Breast epithelium (tissue), 4 donors: ENCODE measurements around the gene NEMP1. TPM values are rescaled to one million over a fixed set of nuclear protein-coding genes. Genes with fewer than 3 reads are reported as not detected.

Source experiments
- DNase-seq, 2 donors: peaks; one replicate each; pipeline ENCODE4 v3.0.0-alpha.2; 2019; ENCODE audit warnings: low spot score in 2 of 2
- H3K27ac ChIP-seq, 2 donors: fragments of 200-600 bp; sonication (generic) in 1 of 2; one replicate each; pipeline ENCODE4 v1.5.1; 2016 to 2019; ENCODE audit warnings: mild to moderate bottlenecking in 1 of 2
- H3K27me3 ChIP-seq, 2 donors: fragments of 200-600 bp; sonication (generic) in 1 of 2; one replicate each; pipeline versions ENCODE4 v1.5.1 to v1.6.0; 2017 to 2019; ENCODE audit warnings: control low read depth in 1 of 2, mild to moderate bottlenecking in 1 of 2
- H3K36me3 ChIP-seq: fragments of 200-600 bp; one replicate; pipeline ENCODE4 v1.5.1; 2019
- H3K4me1 ChIP-seq, 2 donors: fragments of 200-600 bp; sonication (generic); one replicate each; pipeline ENCODE4 v1.5.1; 2016 to 2019; ENCODE audit warnings: control low read depth in 1 of 2
- H3K4me3 ChIP-seq, 3 donors: fragments of 200-600 bp; sonication (generic); 1 replicate in 2 of 3; 2 replicates in 1 of 3; pipeline ENCODE4 v1.5.1; 2016 to 2019; ENCODE audit warnings: mild to moderate bottlenecking in 3 of 3, moderate library complexity in 2 of 3
- H3K9me3 ChIP-seq, 2 donors: fragments of 200-600 bp; sonication (generic) in 1 of 2; one replicate each; pipeline ENCODE4 v1.5.1; 2016 to 2019; ENCODE audit warnings: control low read depth in 1 of 2
- CTCF ChIP-seq, 3 donors: fragments of 450-650 bp; IDR thresholded peaks; one replicate each; pipeline ENCODE4 v1.5.1; 2016 to 2017; ENCODE audit warnings: antibody characterized with exemption in 3 of 3, mild to moderate bottlenecking in 3 of 3, moderate library complexity in 3 of 3
- POLR2A ChIP-seq: fragments of 450-650 bp; IDR thresholded peaks from one replicate; pipeline ENCODE4 v1.6.1; 2016; ENCODE audit warnings: antibody characterized with exemption, mild to moderate bottlenecking, moderate library complexity
- POLR2AphosphoS5 ChIP-seq, 3 donors: sonication (generic); formaldehyde crosslinking; IDR thresholded peaks; one replicate each; pipeline ENCODE4 v1.6.1; 2017; ENCODE audit warnings: antibody characterized with exemption in 3 of 3
- intact Hi-C: fragments of 100-400 bp; cut with DNase I; formaldehyde crosslinking; loops from one replicate; pipeline ENCODE4 v1.15.1; 2023; ENCODE audit warnings: low total_unique reads
- total RNA-seq, 3 donors: library from RNA; depleted of rRNA; stranded (reverse); fragments of >200 nt; gene quantifications; one replicate each; pipeline ENCODE4 v1.1.0, GENCODE V29; 2016

The NEMP1 gene
- total RNA-seq, 3 donors from 2014 or later: 6.9 to 13.3 (median 10.9) TPM

- Histone ChIP-seq H3K27me3 (no peaks in the 10 kb centered on the region), H3K9me3 (no peaks in the 10 kb centered on the region), H3K27ac (peak overlapping the region; percentile 84 to 100), H3K4me1 (peaks cover 7 to 19% of the 10 kb centered on the region in 2 donors), H3K36me3 (no peaks in the 10 kb centered on the region), H3K4me3 (peak overlapping the region; percentile 67 to 93 (median 86))
- intact Hi-C loops: no loop called here
- DNase-seq: no peak
- TF ChIP-seq CTCF (IDR thresholded peaks at IDR 0.05) (no peak), POLR2A (no peak), POLR2AphosphoS5 (IDR thresholded peaks at IDR 0.05) (no peak)
Measured at GRCh38 chr12:57090924-57091637, 12.5 kb upstream of the NEMP1 start.

GRCh38 chr12:57090490-57090889 is 11.9 kb upstream of the NEMP1 start:
- Histone ChIP-seq H3K27ac (peak overlapping the region; percentile 99 to 100), H3K9me3 (no peaks in the 10 kb centered on the region), H3K4me3 (peak overlapping the region; percentile 67 to 93 (median 86)), H3K36me3 (no peaks in the 10 kb centered on the region), H3K27me3 (no peaks in the 10 kb centered on the region), H3K4me1 (peaks cover 13 to 25% of the 10 kb centered on the region in 2 donors)
- intact Hi-C loops: no loop called here
- TF ChIP-seq POLR2A (no peak), CTCF (IDR thresholded peaks at IDR 0.05) (no peak), POLR2AphosphoS5 (IDR thresholded peaks at IDR 0.05) (no peak)
- no peak for DNase-seq

GRCh38 chr12:57089271-57090245 is 11.0 kb upstream of the NEMP1 start:
- Histone ChIP-seq H3K9me3 (no peaks in the 10 kb centered on the region), H3K4me3 (peak overlapping the region; percentile 67 to 93 (median 86)), H3K4me1 (peaks cover 13 to 27% of the 10 kb centered on the region in 2 donors), H3K27ac (peak overlapping the region; percentile 99 to 100), H3K27me3 (no peaks in the 10 kb centered on the region), H3K36me3 (no peaks in the 10 kb centered on the region)
- no peak for TF ChIP-seq POLR2AphosphoS5 (IDR thresholded peaks at IDR 0.05)
- TF ChIP-seq POLR2A: no peak
- no peak for TF ChIP-seq CTCF (IDR thresholded peaks at IDR 0.05)
- peak in 1 of 2 donors; percentile 53 for DNase-seq
- intact Hi-C loops: loop anchor here (5.0 kb wide), 1 partner anchor 433 kb away; the partner anchor contains the start of genes DDIT3 and MBD6

GRCh38 chr12:57088354-57089270 is 10.0 kb upstream of the NEMP1 start, which contains the start of gene NAB2:
Gene NAB2 (plus strand): TSS chr12:57089114. CDS start chr12:57089272, 158 bp downstream.
- peak; percentile 93 to 97 for DNase-seq
- H3K27me3 ChIP-seq: no peaks in the 10 kb centered on the region
- no peaks in the 10 kb centered on the region for H3K36me3 ChIP-seq
- H3K9me3 ChIP-seq: no peaks in the 10 kb centered on the region
- peak within 1 kb of the TSS; percentile 67 to 93 (median 86) for H3K4me3 ChIP-seq
- peaks cover 13 to 24% of the 10 kb centered on the region in 2 donors for H3K4me1 ChIP-seq
- H3K27ac ChIP-seq: peak within 1 kb of the TSS; percentile 99 to 100
- intact Hi-C loops: loop anchor here (5.0 kb wide), 1 partner anchor 434 kb away; the partner anchor contains the start of genes DDIT3 and MBD6
- TF ChIP-seq POLR2AphosphoS5 (IDR thresholded peaks at IDR 0.05) (peak; percentile 92 to 97 (median 97)), CTCF (IDR thresholded peaks at IDR 0.05) (no peak), POLR2A (peak; percentile 46)
